Effector memory CD8-positive, alpha-beta T cell (primary cell): ENCODE results near the gene MINDY4B.
"Not testable (repeated sequence)": the region's sequence is repeated elsewhere in the genome, so short reads cannot be mapped to it uniquely, and the experiment has no call there.

ENCODE experiments used
- ATAC-seq: fragments of 150-1000 bp; cut with Tn5 transposase; replicated peaks from 2 replicates; pipeline ENCODE4 v1.10.0; 2021; ENCODE audit warnings: mild to moderate bottlenecking, moderate library complexity
- DNase-seq, 3 experiments: peaks; one replicate each; pipeline ENCODE4 v3.0.0; 2021
- H3K27ac Mint-ChIP-seq, 2 donors: one replicate each; pipeline ENCODE4 v1.8.0; 2022; ENCODE audit warnings: mild to moderate bottlenecking in 2 of 2, mixed read lengths in 2 of 2, moderate library complexity in 2 of 2
- H3K27me3 Mint-ChIP-seq, 2 donors: one replicate each; pipeline ENCODE4 v1.8.0; 2022; ENCODE audit warnings: mixed read lengths in 2 of 2
- H3K36me3 Mint-ChIP-seq: one replicate; pipeline ENCODE4 v1.8.0; 2022; ENCODE audit warnings: mild to moderate bottlenecking, moderate library complexity, mixed read lengths; ENCODE audit not compliant: insufficient read depth
- H3K4me1 Mint-ChIP-seq, 2 donors: one replicate each; pipeline ENCODE4 v1.8.0; 2022; ENCODE audit warnings: low read depth in 2 of 2, mixed read lengths in 2 of 2
- H3K4me3 Mint-ChIP-seq, 2 donors: one replicate each; pipeline ENCODE4 v1.8.0; 2022; ENCODE audit warnings: mild to moderate bottlenecking in 2 of 2, mixed read lengths in 2 of 2, moderate library complexity in 2 of 2
- H3K9me3 Mint-ChIP-seq, 2 donors: one replicate each; pipeline ENCODE4 v1.8.0; 2022; ENCODE audit warnings: mixed read lengths in 2 of 2

Gene MINDY4B

GRCh38 chr3:150887031-150887430 lies 18.2 kb downstream of the MINDY4B start:
- H3K27ac Mint-ChIP-seq = no peak overlapping the region
- ATAC-seq (no peak), DNase-seq (no peak)
- H3K9me3 Mint-ChIP-seq = peaks cover 0 to 2% of the 10 kb centered on the region in 2 donors
- no peaks in the 10 kb centered on the region for H3K4me1 Mint-ChIP-seq
- no peaks in the 10 kb centered on the region for H3K36me3 Mint-ChIP-seq
- no peak overlapping the region for H3K4me3 Mint-ChIP-seq
- peaks cover 57 to 67% of the 10 kb centered on the region in 2 donors for H3K27me3 Mint-ChIP-seq

- H3K4me1 Mint-ChIP-seq = no peaks in the 10 kb centered on the region
- DNase-seq (no peak), ATAC-seq (no peak)
- no peak overlapping the region for H3K4me3 Mint-ChIP-seq
- peaks cover 57 to 71% of the 10 kb centered on the region in 2 donors for H3K27me3 Mint-ChIP-seq
- no peaks in the 10 kb centered on the region for H3K36me3 Mint-ChIP-seq
- H3K9me3 Mint-ChIP-seq = peaks cover 0 to 2% of the 10 kb centered on the region in 2 donors
- H3K27ac Mint-ChIP-seq = no peak overlapping the region
Measured at GRCh38 chr3:150885535-150885934, 19.7 kb downstream of the MINDY4B start.

- no peak overlapping the region for H3K27ac Mint-ChIP-seq
Measured at GRCh38 chr3:150878996-150879575, 26.2 kb downstream of the MINDY4B start.

DNA sequence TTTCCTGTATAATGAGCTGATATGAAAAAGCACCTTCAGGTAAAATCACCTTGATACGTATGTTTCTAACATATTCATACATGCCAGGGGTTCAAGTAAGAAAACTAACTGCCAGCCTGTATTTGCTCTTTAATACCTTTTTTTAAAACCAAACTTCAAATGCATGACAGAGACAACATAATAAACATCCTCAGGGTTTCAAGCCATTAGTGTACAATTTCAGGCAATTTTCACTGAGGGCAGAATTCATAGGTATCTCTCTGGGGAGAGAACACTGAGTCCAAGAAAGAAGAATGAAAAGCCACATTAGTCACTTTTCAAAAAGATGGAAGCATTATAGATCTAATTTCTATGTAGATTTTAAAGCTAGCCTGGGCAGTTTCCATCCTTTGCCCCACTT lies 26.9 kb downstream of the MINDY4B start:
- no peaks in the 10 kb centered on the region for H3K36me3 Mint-ChIP-seq
- no peak overlapping the region for H3K27ac Mint-ChIP-seq
- no peak for DNase-seq
- ATAC-seq = no peak
- no peaks in the 10 kb centered on the region for H3K4me1 Mint-ChIP-seq
- H3K4me3 Mint-ChIP-seq = no peak overlapping the region
- no peaks in the 10 kb centered on the region for H3K9me3 Mint-ChIP-seq
- peaks cover 10 to 37% of the 10 kb centered on the region in 2 donors for H3K27me3 Mint-ChIP-seq

More at GRCh38 chr3:150878996-150879575, 26.2 kb downstream of the MINDY4B start:
- Mint-ChIP-seq H3K27me3 (peaks cover 18 to 45% of the 10 kb centered on the region in 2 donors), H3K36me3 (no peaks in the 10 kb centered on the region), H3K4me1 (no peaks in the 10 kb centered on the region), H3K9me3 (no peaks in the 10 kb centered on the region), H3K4me3 (no peak overlapping the region)
- DNase-seq (no peak), ATAC-seq (no peak)

GRCh38 chr3:150877303-150877702 lies 27.9 kb downstream of the MINDY4B start:
- H3K27ac Mint-ChIP-seq = no peak overlapping the region
- ATAC-seq (no peak), DNase-seq (no peak)
- H3K4me1 Mint-ChIP-seq = no peaks in the 10 kb centered on the region
- no peaks in the 10 kb centered on the region for H3K36me3 Mint-ChIP-seq
- no peaks in the 10 kb centered on the region for H3K9me3 Mint-ChIP-seq
- H3K27me3 Mint-ChIP-seq = peaks cover 7 to 32% of the 10 kb centered on the region in 2 donors
- no peak overlapping the region for H3K4me3 Mint-ChIP-seq

DNA sequence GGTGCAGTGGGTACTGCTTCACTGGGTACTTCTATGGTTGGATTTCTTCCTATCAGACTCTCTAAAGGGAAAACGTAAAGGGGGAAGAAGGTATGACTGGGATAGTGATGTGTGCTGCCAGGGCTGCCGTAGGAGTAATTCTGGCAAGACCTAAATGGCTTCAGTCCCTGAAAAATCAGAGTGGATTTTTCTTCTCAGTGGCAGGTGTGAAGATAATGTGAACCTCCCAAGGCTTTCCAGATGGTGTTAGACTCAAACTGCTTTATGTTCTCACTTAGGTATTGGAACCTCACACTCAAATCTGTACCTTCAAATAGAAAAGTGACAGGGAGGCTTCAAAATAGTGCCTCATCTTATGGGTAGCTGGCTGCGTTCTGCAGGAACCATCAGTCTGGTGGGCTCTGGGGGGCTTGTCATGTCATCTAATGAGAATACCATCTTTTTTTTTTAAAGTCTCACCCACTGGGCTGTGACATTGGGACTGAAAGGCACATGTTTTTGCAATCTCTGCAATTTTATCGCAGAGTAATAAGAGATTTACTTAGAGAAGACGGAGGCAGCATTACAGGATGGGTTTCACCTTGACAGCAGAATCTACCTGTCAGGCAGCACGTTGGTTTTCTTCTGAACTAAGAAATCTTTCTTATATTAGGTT lies 28.5 kb downstream of the MINDY4B start:
- Mint-ChIP-seq H3K27me3 (peaks cover 4 to 27% of the 10 kb centered on the region in 2 donors), H3K4me3 (no peak overlapping the region), H3K9me3 (no peaks in the 10 kb centered on the region), H3K36me3 (no peaks in the 10 kb centered on the region), H3K27ac (no peak overlapping the region), H3K4me1 (no peaks in the 10 kb centered on the region)
- DNase-seq (no peak), ATAC-seq (no peak)

DNA sequence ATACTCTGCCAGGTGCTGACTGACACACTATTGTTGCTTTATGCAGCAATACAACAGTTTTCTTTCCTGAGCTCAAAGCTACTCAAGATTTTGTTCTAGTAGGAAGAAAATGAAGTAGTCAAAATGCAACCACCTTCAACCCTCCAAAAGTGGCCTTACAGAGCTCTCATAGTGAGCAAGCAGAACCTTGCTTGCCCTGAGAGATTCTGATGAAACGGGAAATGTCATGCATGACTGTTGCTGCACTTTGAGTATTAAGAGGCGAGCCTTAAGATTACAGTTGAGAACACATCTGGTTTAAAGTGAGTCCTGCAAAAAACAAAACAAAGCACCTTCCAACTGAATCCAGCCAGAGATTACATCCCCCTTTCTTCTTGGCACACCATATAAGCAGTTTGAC lies 29.7 kb downstream of the MINDY4B start:
- Mint-ChIP-seq H3K9me3 (no peaks in the 10 kb centered on the region), H3K27ac (no peak overlapping the region), H3K4me3 (no peak overlapping the region), H3K36me3 (no peaks in the 10 kb centered on the region), H3K4me1 (no peaks in the 10 kb centered on the region), H3K27me3 (peaks cover 0 to 21% of the 10 kb centered on the region in 2 donors)
- DNase-seq = no peak
- ATAC-seq = no peak

- H3K4me1 Mint-ChIP-seq = no peaks in the 10 kb centered on the region
- DNase-seq = no peak
Measured at GRCh38 chr3:150874666-150875219, 30.5 kb downstream of the MINDY4B start.

GRCh38 chr3:150871192-150871591 lies 34.0 kb downstream of the MINDY4B start:
- peaks cover 0 to under 1% of the 10 kb centered on the region in 2 donors for H3K4me1 Mint-ChIP-seq
- no peaks in the 10 kb centered on the region for H3K36me3 Mint-ChIP-seq
- peaks cover 11 to 17% of the 10 kb centered on the region in 2 donors for H3K27me3 Mint-ChIP-seq
- no peak overlapping the region for H3K4me3 Mint-ChIP-seq
- no peak for ATAC-seq
- DNase-seq = no peak
- no peak overlapping the region for H3K27ac Mint-ChIP-seq
- H3K9me3 Mint-ChIP-seq = no peaks in the 10 kb centered on the region

More at GRCh38 chr3:150874666-150875219, 30.5 kb downstream of the MINDY4B start:
- no peak overlapping the region for H3K4me3 Mint-ChIP-seq
- no peaks in the 10 kb centered on the region for H3K9me3 Mint-ChIP-seq
- no peak for ATAC-seq
- no peak overlapping the region for H3K27ac Mint-ChIP-seq
- H3K27me3 Mint-ChIP-seq = peaks cover 0 to 15% of the 10 kb centered on the region in 2 donors
- H3K36me3 Mint-ChIP-seq = no peaks in the 10 kb centered on the region

GRCh38 chr3:150870406-150870805 lies 34.8 kb downstream of the MINDY4B start:
- Mint-ChIP-seq H3K9me3 (no peaks in the 10 kb centered on the region), H3K4me1 (peaks cover 0 to 2% of the 10 kb centered on the region in 2 donors), H3K27ac (no peak overlapping the region), H3K36me3 (peaks cover under 1% of the 10 kb centered on the region), H3K27me3 (peaks cover 15 to 19% of the 10 kb centered on the region in 2 donors), H3K4me3 (no peak overlapping the region)
- ATAC-seq (no peak), DNase-seq (no peak)

- H3K27ac Mint-ChIP-seq = no peak overlapping the region
- no peak overlapping the region for H3K4me3 Mint-ChIP-seq
- ATAC-seq = no peak
- peaks cover 3% of the 10 kb centered on the region in 2 donors for H3K4me1 Mint-ChIP-seq
- H3K27me3 Mint-ChIP-seq = peaks cover 27 to 34% of the 10 kb centered on the region in 2 donors
- DNase-seq = no peak
- H3K9me3 Mint-ChIP-seq = no peaks in the 10 kb centered on the region
- H3K36me3 Mint-ChIP-seq = peaks cover 8% of the 10 kb centered on the region
Measured at GRCh38 chr3:150868282-150868681, 37.0 kb downstream of the MINDY4B start.

DNA sequence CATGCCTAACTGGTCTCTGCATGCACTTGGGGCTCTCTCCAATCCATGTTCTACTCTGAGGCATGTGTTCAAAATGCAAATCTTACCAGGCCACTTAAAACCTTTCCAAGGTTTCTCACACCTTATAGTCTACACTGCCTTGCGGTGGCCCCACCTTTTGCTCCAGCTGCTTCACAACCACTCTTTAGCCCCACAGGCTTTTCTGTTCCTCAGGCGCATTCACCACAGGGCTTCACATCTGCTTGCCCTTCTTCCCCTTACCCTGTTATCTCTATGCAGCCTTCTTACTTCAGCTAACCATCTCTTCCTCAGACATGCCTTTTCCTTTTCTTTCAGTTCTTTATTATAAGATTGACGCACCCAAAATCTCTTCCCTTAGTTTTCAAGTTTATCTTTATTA lies 37.8 kb downstream of the MINDY4B start:
- no peak for ATAC-seq

GRCh38 chr3:150863921-150864320 lies 41.3 kb downstream of the MINDY4B start:
- not testable (repeated sequence) for H3K4me1 Mint-ChIP-seq, H3K27ac Mint-ChIP-seq, H3K9me3 Mint-ChIP-seq, ATAC-seq, H3K4me3 Mint-ChIP-seq, DNase-seq
- peaks cover 11% of the 10 kb centered on the region for H3K36me3 Mint-ChIP-seq
- peaks cover 27 to 46% of the 10 kb centered on the region in 2 donors for H3K27me3 Mint-ChIP-seq

More for the DNA sequence above, 37.8 kb downstream of the MINDY4B start:
- H3K27ac Mint-ChIP-seq = no peak overlapping the region
- DNase-seq = no peak
- H3K4me3 Mint-ChIP-seq = no peak overlapping the region
- H3K9me3 Mint-ChIP-seq = no peaks in the 10 kb centered on the region
- H3K36me3 Mint-ChIP-seq = peaks cover 8% of the 10 kb centered on the region
- H3K4me1 Mint-ChIP-seq = peaks cover 3% of the 10 kb centered on the region in 2 donors
- H3K27me3 Mint-ChIP-seq = peaks cover 27 to 39% of the 10 kb centered on the region in 2 donors

DNA sequence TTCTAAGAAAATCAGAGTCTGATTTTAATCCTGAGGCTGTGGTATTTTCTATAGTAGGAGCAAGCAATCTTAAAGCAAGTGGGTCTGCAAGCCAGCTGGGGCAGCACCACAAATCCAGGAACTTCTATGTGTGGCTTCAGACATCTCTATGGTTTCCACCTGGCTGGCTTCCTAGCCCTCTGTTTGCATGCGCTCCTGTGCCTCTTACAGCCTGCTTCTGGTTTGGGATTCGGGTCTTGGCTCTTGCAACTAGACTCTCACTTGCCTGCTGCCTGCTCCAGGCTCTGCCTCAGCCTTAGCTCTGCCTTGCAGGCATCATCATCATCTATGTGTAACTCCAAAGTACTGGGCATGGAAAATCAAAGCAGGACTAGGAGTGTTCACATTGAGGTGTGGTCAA lies 43.4 kb downstream of the MINDY4B start:
- Mint-ChIP-seq H3K27ac (no peak overlapping the region), H3K4me1 (peaks cover 3% of the 10 kb centered on the region in 2 donors), H3K9me3 (no peaks in the 10 kb centered on the region), H3K4me3 (no peak overlapping the region), H3K36me3 (peaks cover 11% of the 10 kb centered on the region), H3K27me3 (peaks cover 30 to 43% of the 10 kb centered on the region in 2 donors)
- ATAC-seq = no peak
- DNase-seq = no peak
